K562 (cell line): ENCODE results near the gene GPRIN2. TPM values are rescaled to one million over a fixed set of nuclear protein-coding genes. Genes with fewer than 3 reads are reported as not detected.

Source experiments
- ETV1 ChIP-seq: fragments of 450-650 bp; conservative IDR thresholded peaks from 2 replicates; pipeline ENCODE4 v1.6.1; 2016; ENCODE audit warnings: missing genetic modification characterization, control low read depth, low read depth, missing compliant biosample characterization
- HDAC8 ChIP-seq: fragments of 450-650 bp; IDR thresholded peaks from 2 replicates; pipeline ENCODE4 v1.6.1; 2016; ENCODE audit warnings: mild to moderate bottlenecking, missing genetic modification characterization, moderate library complexity, missing compliant biosample characterization
- HIVEP1 ChIP-seq: fragments of 250-450 bp; sonication (Bioruptor Pico); IDR thresholded peaks from 2 replicates; pipeline ENCODE4 v1.4.0; 2020; ENCODE audit warnings: mild to moderate bottlenecking
- MEF2A ChIP-seq: IDR thresholded peaks from 2 replicates; pipeline ENCODE4 v1.6.1; 2011; ENCODE audit warnings: low read depth, mild to moderate bottlenecking, low read length, moderate library complexity; ENCODE audit not compliant: control insufficient read depth
- NCOA6 ChIP-seq: fragments of 450-650 bp; IDR thresholded peaks from 2 replicates; pipeline ENCODE4 v1.6.1; 2017; ENCODE audit warnings: mild to moderate bottlenecking
- POLR2AphosphoS5 ChIP-seq: IDR thresholded peaks from 2 replicates; pipeline ENCODE4 v1.6.1; 2011; ENCODE audit warnings: mild to moderate bottlenecking, low read depth, low read length, moderate library complexity; ENCODE audit not compliant: control insufficient read depth, insufficient read depth
- ZBTB17 ChIP-seq: fragments of 450-650 bp; formaldehyde crosslinking; IDR thresholded peaks from 2 replicates; pipeline ENCODE4 v1.4.0; 2020; ENCODE audit warnings: mild to moderate bottlenecking
- ZFPM2 ChIP-seq: fragments of 250-450 bp; sonication (Bioruptor Pico); IDR thresholded peaks from 2 replicates; pipeline ENCODE4 v1.5.1; 2022; ENCODE audit warnings: mild to moderate bottlenecking
- polyA plus RNA-seq, 8 experiments: library from polyadenylated mRNA; depleted of rRNA in 4 of 8; stranded (reverse) in 5 of 8; unstranded in 3 of 8; fragments of >200 nt; fragmentation: Nextera tagmentation in 2 of 8; fragmentation: Illumina TruSeq in 1 of 8; extraction: Ambion mirVana in 2 of 8; extraction: Trizol in 1 of 8; gene quantifications; 2 replicates each; pipeline versions ENCODE4 v1.2.1 to v1.2.3, GENCODE V29; 2011 to 2014; ENCODE audit warnings: inconsistent platforms in 1 of 8, missing spikeins in 1 of 8
- total RNA-seq, 7 experiments: library from RNA; depleted of rRNA in 6 of 7; stranded (reverse); fragments of >200 nt in 6 of 7; fragmentation: Illumina TruSeq in 2 of 7; extraction: Trizol in 2 of 7; gene quantifications; 2 replicates each; pipeline versions ENCODE4 v1.2.1 to v1.2.3, GENCODE V29; 2011 to 2021; ENCODE audit warnings: low replicate concordance in 1 of 7
- TF ChIP-seq, protein P1 (sequence below): sonication (generic); formaldehyde crosslinking; IDR thresholded peaks from 2 replicates; pipeline ENCODE4 v1.8.1; 2023; ENCODE audit warnings: mild to moderate bottlenecking, missing genetic modification reagents

Gene GPRIN2
- total and polyA plus RNA-seq, 9 of the 15 experiments (the other 6 are each of a cell fraction or from before 2014, with no cell fraction given) = not detected

DNA sequence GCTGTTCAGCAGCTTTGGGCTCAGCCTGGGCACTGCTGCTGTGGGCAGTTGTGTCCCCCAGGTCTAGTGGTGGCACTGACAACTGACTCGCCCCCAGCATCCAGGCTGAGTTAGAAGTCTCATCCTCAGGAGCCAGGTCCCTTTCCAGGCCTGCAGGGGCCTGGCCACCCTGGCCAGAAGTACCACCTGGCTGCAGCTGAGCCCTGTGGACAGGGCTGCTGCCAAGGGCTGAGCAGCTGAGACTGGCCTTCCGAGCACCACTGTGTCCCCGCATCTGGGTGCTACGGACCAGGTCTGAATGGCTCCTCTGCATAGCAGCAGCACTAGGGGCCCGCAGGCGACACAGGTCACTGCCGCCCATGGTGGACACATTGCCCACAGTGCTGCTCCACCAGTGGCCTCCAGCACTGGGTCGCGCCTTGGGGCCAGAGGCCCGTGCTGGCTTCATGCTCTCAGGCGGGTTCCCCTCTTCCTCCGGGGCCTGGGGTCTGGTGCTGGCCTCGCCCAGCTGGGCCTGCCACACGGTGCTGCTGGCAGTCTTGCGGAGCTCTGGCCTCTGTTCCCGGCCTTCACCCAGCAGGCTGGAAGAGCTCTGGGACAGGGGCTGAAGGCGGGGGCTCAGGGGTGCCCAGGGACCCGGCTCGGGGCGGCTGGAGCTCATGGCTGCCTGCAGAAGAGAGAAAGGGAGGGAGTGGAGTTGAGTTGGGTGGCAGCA, 6.2 kb downstream of the GPRIN2 start (continued):
- TF ChIP-seq MEF2A (no peak), HIVEP1 (CRISPR knock-in tag) (0 out of 2 replicates have a peak, but pooled peaks have one; percentile 17), ZFPM2 (CRISPR knock-in tag) (peak; percentile 58; the same call in 1 of the 2 replicates), POLR2AphosphoS5 (no peak), HDAC8 (no peak), ETV1 (tag) (no peak), ZBTB17 (peak; percentile 57; the same call in 1 of the 2 replicates), NCOA6 (no peak)
- TF ChIP-seq, protein P1, sequence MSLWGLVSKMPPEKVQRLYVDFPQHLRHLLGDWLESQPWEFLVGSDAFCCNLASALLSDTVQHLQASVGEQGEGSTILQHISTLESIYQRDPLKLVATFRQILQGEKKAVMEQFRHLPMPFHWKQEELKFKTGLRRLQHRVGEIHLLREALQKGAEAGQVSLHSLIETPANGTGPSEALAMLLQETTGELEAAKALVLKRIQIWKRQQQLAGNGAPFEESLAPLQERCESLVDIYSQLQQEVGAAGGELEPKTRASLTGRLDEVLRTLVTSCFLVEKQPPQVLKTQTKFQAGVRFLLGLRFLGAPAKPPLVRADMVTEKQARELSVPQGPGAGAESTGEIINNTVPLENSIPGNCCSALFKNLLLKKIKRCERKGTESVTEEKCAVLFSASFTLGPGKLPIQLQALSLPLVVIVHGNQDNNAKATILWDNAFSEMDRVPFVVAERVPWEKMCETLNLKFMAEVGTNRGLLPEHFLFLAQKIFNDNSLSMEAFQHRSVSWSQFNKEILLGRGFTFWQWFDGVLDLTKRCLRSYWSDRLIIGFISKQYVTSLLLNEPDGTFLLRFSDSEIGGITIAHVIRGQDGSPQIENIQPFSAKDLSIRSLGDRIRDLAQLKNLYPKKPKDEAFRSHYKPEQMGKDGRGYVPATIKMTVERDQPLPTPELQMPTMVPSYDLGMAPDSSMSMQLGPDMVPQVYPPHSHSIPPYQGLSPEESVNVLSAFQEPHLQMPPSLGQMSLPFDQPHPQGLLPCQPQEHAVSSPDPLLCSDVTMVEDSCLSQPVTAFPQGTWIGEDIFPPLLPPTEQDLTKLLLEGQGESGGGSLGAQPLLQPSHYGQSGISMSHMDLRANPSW (CRISPR knock-in tag) = no peak
